OCI-LY1 (cell line): ENCODE measurements around the gene AATK.

Experiments used
- H2AFZ ChIP-seq: fragments of 200-600 bp; sonication (generic), shearing (Covaris generic); 2 replicates; pipeline ENCODE4 v1.6.0; 2014; ENCODE audit warnings: antibody characterized with exemption, mild to moderate bottlenecking, low read length
- H3F3A ChIP-seq: fragments of 200-600 bp; sonication (generic), shearing (Covaris generic); 2 replicates; pipeline ENCODE4 v1.6.0; 2014; ENCODE audit warnings: mild to moderate bottlenecking, antibody characterized with exemption, low read length, moderate library complexity; ENCODE audit not compliant: insufficient read depth
- H3K27ac ChIP-seq: fragments of 200-600 bp; sonication (generic); 2 replicates; pipeline ENCODE4 v1.5.1; 2014; ENCODE audit warnings: low read length, mixed run types, mild to moderate bottlenecking, low read depth; ENCODE audit not compliant: poor library complexity, severe bottlenecking
- H3K27me3 ChIP-seq: fragments of 200-600 bp; sonication (generic); 2 replicates; pipeline ENCODE4 v1.6.0; 2014; ENCODE audit warnings: antibody characterized with exemption, mild to moderate bottlenecking, low read length, moderate library complexity; ENCODE audit not compliant: insufficient read depth
- H3K36me3 ChIP-seq: fragments of 200-600 bp; sonication (generic); 2 replicates; pipeline ENCODE4 v1.6.1; 2014; ENCODE audit warnings: mild to moderate bottlenecking, antibody characterized with exemption, low read length, moderate library complexity, mixed read lengths; ENCODE audit not compliant: insufficient read depth
- H3K4me1 ChIP-seq: fragments of 200-600 bp; sonication (generic); 2 replicates; pipeline ENCODE4 v1.5.1; 2014; ENCODE audit warnings: mild to moderate bottlenecking, low read length, moderate library complexity; ENCODE audit not compliant: insufficient read depth, severe bottlenecking
- H3K4me2 ChIP-seq: fragments of 200-600 bp; sonication (generic), shearing (Covaris generic); 2 replicates; pipeline ENCODE4 v1.6.1; 2014; ENCODE audit warnings: low read length
- H3K4me3 ChIP-seq: fragments of 200-600 bp; sonication (generic); 2 replicates; pipeline ENCODE4 v1.5.1; 2014; ENCODE audit warnings: low read length, low read depth, mild to moderate bottlenecking, mixed read lengths; ENCODE audit not compliant: poor library complexity, severe bottlenecking
- H3K79me2 ChIP-seq: fragments of 200-600 bp; shearing (Covaris generic); 2 replicates; pipeline ENCODE4 v1.6.1; 2016; ENCODE audit warnings: mixed run types, low read length, mixed read lengths; ENCODE audit not compliant: insufficient read depth
- H3K9ac ChIP-seq: fragments of 200-600 bp; sonication (generic), shearing (Covaris generic); 2 replicates; pipeline ENCODE4 v1.6.1; 2014; ENCODE audit warnings: mild to moderate bottlenecking, low read length, mixed read lengths
- H3K9me2 ChIP-seq: fragments of 200-600 bp; sonication (generic), shearing (Covaris generic); 2 replicates; pipeline ENCODE4 v1.6.1; 2014; ENCODE audit warnings: low read depth, mild to moderate bottlenecking, low read length, mixed read lengths
- H3K9me3 ChIP-seq: fragments of 200-600 bp; shearing (Covaris generic); 2 replicates; pipeline ENCODE4 v1.6.1; 2014; ENCODE audit warnings: low read length, mixed read lengths
- H4K20me1 ChIP-seq: fragments of 200-600 bp; sonication (generic), shearing (Covaris generic); 2 replicates; pipeline ENCODE4 v1.6.0; 2016; ENCODE audit warnings: mild to moderate bottlenecking, low read length; ENCODE audit not compliant: insufficient read depth
- CTCF ChIP-seq: fragments of 200-600 bp; sonication (generic), shearing (Covaris generic); IDR thresholded peaks from 2 replicates; pipeline ENCODE4 v1.5.1; 2017; ENCODE audit warnings: mild to moderate bottlenecking, antibody characterized with exemption, low read length, moderate library complexity, mixed read lengths
- EZH2 ChIP-seq: fragments of 200-600 bp; sonication (generic), shearing (Covaris generic); IDR thresholded peaks from 2 replicates; pipeline ENCODE4 v1.8.0; 2017; ENCODE audit warnings: borderline replicate concordance, mixed run types, mild to moderate bottlenecking, antibody characterized with exemption, low read length, moderate library complexity, mixed read lengths

The AATK gene

GRCh38 chr17:81160306-81160705 is 5.7 kb downstream of the AATK start:
- Histone ChIP-seq H3K9me3 (no peaks in the 10 kb centered on the region), H3F3A (no peaks in the 10 kb centered on the region), H3K9ac (no peak overlapping the region), H4K20me1 (no peaks in the 10 kb centered on the region), H3K27me3 (peaks cover 4% of the 10 kb centered on the region; the same call in 1 of the 2 replicates), H2AFZ (no peak overlapping the region), H3K79me2 (no peaks in the 10 kb centered on the region), H3K9me2 (no peaks in the 10 kb centered on the region), H3K27ac (no peak overlapping the region), H3K4me1 (no peaks in the 10 kb centered on the region), H3K36me3 (no peaks in the 10 kb centered on the region), H3K4me2 (no peak overlapping the region), H3K4me3 (no peak overlapping the region)
- no peak for TF ChIP-seq EZH2
- no peak for TF ChIP-seq CTCF

DNA sequence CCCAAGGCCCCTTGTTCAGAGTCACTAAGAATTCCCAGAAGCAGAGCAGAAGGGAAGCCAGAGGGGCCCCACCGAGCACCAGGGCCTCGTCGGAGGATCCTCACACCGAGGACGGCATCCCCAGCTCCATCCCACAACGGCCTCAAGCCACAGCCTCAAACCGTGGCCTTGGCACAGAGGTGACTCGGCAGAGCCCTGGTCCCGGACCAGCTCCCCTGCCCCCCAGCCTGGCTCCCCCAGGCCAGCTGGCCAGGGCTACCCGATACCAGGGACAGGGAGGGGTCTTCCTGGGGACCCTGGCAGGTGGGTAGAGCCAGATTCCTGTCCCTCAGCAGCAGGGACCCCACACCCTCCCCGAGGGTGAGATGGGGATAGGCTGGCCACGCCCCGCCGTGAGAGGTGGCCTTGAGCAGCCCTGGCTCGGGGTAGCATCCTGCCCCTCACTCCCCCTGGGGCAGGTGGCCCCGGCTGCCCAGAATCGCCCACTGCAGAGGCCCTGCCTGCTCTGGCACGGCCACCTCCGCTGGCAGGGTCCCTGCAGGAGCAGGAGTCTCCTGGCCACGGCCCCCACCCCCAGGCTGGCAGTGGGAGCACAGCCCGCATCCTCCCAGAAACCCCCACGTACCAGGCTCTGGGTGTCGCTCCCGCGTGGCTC is 6.3 kb downstream of the AATK start:
- no peaks in the 10 kb centered on the region for H3K9me2 ChIP-seq
- no peak overlapping the region for H2AFZ ChIP-seq
- H3F3A ChIP-seq = no peaks in the 10 kb centered on the region
- no peak overlapping the region for H3K27ac ChIP-seq
- H4K20me1 ChIP-seq = no peaks in the 10 kb centered on the region
- no peak overlapping the region for H3K4me2 ChIP-seq
- no peak overlapping the region for H3K4me3 ChIP-seq
- no peaks in the 10 kb centered on the region for H3K4me1 ChIP-seq
- H3K36me3 ChIP-seq = no peaks in the 10 kb centered on the region
- TF ChIP-seq CTCF (no peak), EZH2 (no peak)
- H3K9me3 ChIP-seq = no peaks in the 10 kb centered on the region
- H3K79me2 ChIP-seq = no peaks in the 10 kb centered on the region
- peaks cover 4% of the 10 kb centered on the region; the same call in 1 of the 2 replicates for H3K27me3 ChIP-seq
- H3K9ac ChIP-seq = no peak overlapping the region

DNA sequence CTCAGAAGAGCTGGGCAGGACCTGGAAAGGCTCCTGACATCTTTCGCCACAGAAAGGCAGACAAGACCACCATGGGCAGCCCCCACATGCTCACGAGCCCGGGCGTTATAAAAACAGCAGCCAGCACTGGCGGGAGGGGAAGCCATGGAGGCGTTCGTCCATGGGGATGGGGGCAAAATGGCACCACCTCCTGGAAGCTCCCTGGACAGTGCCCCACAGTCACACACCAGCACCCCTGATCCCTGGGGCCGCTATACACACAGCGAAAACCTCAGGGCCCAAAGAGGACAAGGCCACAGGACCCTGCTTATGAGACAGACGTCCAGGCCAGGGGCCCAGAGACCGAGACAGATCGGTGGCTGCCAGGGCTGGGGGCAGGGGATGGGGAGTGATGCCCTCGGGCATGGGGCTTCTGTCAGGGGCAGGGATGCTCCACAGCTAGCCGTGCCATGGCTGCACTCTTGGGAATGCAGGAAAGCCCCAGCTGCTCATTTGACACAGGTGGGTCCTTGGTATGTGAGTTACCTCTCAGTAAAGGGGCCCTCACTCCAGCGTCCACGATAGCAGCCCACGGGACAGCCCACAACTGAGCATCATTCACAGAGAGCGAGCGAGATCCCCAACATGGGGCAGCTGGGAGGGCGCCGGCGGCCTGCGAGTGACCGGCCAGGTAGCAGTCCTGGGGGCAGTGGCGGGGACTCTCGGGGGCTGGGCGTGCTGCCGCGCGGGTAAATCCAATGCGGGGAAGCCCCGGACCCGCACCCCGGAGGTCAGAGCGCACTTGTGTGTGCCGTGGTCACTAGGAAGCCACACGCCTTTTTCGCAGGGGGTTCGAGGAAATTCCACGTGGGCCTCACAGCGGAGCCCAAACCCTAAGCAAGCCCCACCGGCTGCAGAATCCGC is 7.1 kb downstream of the AATK start:
- no peaks in the 10 kb centered on the region for H3F3A ChIP-seq
- H3K4me3 ChIP-seq = no peak overlapping the region
- H3K27ac ChIP-seq = no peak overlapping the region
- peaks cover 4% of the 10 kb centered on the region; the same call in 1 of the 2 replicates for H3K27me3 ChIP-seq
- H3K4me2 ChIP-seq = no peak overlapping the region
- no peak overlapping the region for H3K9ac ChIP-seq
- H4K20me1 ChIP-seq = no peaks in the 10 kb centered on the region
- TF ChIP-seq CTCF (no peak), EZH2 (no peak)
- no peaks in the 10 kb centered on the region for H3K4me1 ChIP-seq
- no peaks in the 10 kb centered on the region for H3K36me3 ChIP-seq
- H3K9me2 ChIP-seq = no peaks in the 10 kb centered on the region
- no peak overlapping the region for H2AFZ ChIP-seq
- no peaks in the 10 kb centered on the region for H3K9me3 ChIP-seq
- H3K79me2 ChIP-seq = no peaks in the 10 kb centered on the region
